ENCODE results near the gene MEIKIN.
"Not testable (repeated sequence)": the region's sequence is repeated elsewhere in the genome, so short reads cannot be mapped to it uniquely, and the experiment has no call there.

MEIKIN gene

GRCh38 chr5:131879705-131880104 is 65.8 kb downstream of the MEIKIN start:
- Histone ChIP-seq H4K20me1 (ENCODE audit: insufficient read depth, low read length) (no peaks in the 10 kb centered on the region), H3K4me3 (ENCODE audit: low read length) (no peak overlapping the region), H3K36me3 (replicated peaks; ENCODE audit: low read depth, low read length) (no peaks in the 10 kb centered on the region), H3K4me2 (ENCODE audit: low read length) (no peak overlapping the region), H3K27ac (ENCODE audit: low read length) (no peak overlapping the region), H3K9ac (ENCODE audit: low read length) (no peak overlapping the region), H3K4me1 (ENCODE audit: low read length) (no peaks in the 10 kb centered on the region), H3K79me2 (ENCODE audit: low read length) (no peaks in the 10 kb centered on the region), H2AFZ (ENCODE audit: low read depth, low read length) (no peak overlapping the region), H3K9me3 (ENCODE audit: insufficient read depth, low read length) (no peaks in the 10 kb centered on the region), H3K27me3 (ENCODE audit: low read depth, low read length) (no peaks in the 10 kb centered on the region)
- no peak for TF ChIP-seq CTCF (IDR thresholded peaks at IDR 0.05; ENCODE audit: low read depth, low read length)
- TF ChIP-seq EZH2phosphoT487 (IDR thresholded peaks at IDR 0.05; ENCODE audit: low read depth): no peak

- no peaks in the 10 kb centered on the region for H4K20me1 ChIP-seq (ENCODE audit: insufficient read depth, low read length)
- TF ChIP-seq EZH2phosphoT487 (IDR thresholded peaks at IDR 0.05; ENCODE audit: low read depth) (no peak), CTCF (IDR thresholded peaks at IDR 0.05; ENCODE audit: low read depth, low read length) (no peak)
- H3K4me2 ChIP-seq (ENCODE audit: low read length): no peak overlapping the region
- no peak overlapping the region for H3K4me3 ChIP-seq (ENCODE audit: low read length)
- no peaks in the 10 kb centered on the region for H3K36me3 ChIP-seq (replicated peaks; ENCODE audit: low read depth, low read length)
- no peaks in the 10 kb centered on the region for H3K4me1 ChIP-seq (ENCODE audit: low read length)
- H2AFZ ChIP-seq (ENCODE audit: low read depth, low read length): no peak overlapping the region
- H3K27me3 ChIP-seq (ENCODE audit: low read depth, low read length): no peaks in the 10 kb centered on the region
- H3K27ac ChIP-seq (ENCODE audit: low read length): no peak overlapping the region
- no peak overlapping the region for H3K9ac ChIP-seq (ENCODE audit: low read length)
- H3K79me2 ChIP-seq (ENCODE audit: low read length): no peaks in the 10 kb centered on the region
- no peaks in the 10 kb centered on the region for H3K9me3 ChIP-seq (ENCODE audit: insufficient read depth, low read length)
Measured at GRCh38 chr5:131877873-131878272, 67.6 kb downstream of the MEIKIN start.

DNA sequence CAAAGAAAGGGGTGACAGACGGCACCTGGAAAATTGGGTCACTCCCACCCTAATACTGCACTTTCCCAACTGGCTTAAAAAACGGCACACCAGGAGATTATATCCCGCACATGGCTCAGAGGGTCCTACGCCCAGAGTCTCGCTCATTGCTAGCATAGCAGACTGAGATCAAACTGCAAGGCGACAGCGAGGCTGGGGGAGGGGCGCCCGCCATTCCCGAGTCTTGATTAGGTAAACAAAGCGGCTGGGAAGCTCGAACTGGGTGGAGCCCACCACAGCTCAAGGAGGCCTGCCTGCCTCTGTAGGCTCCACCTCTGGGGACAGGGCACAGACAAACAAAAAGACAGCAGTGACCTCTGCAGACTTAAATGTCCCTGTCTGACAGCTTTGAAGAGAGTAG is 74.2 kb downstream of the MEIKIN start:
- not testable (repeated sequence) for H3K36me3 ChIP-seq (replicated peaks; ENCODE audit: low read depth, low read length); H3K9me3 ChIP-seq (ENCODE audit: insufficient read depth, low read length); H3K9ac ChIP-seq (ENCODE audit: low read length); H3K4me2 ChIP-seq (ENCODE audit: low read length); H2AFZ ChIP-seq (ENCODE audit: low read depth, low read length); H3K4me1 ChIP-seq (ENCODE audit: low read length); H4K20me1 ChIP-seq (ENCODE audit: insufficient read depth, low read length); H3K27ac ChIP-seq (ENCODE audit: low read length); H3K27me3 ChIP-seq (ENCODE audit: low read depth, low read length); H3K4me3 ChIP-seq (ENCODE audit: low read length); H3K79me2 ChIP-seq (ENCODE audit: low read length)

DNA sequence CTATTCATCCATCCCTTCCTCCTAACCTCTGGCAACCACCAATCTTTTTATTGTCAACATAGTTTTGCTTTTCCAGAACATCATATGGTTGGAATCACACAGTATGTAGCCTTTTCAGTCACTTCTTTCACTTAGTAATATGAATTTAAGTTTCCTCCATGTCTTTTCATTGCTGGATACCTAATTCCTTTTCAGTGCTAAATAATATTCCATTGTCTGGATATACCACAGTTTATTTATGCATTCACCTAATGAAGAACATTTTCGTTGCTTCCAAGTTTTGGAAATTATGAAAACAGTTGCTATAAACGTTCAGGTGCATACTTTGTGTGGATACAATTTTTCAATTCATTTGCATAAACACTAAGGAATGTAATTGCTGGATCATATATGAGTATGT is 77.9 kb downstream of the MEIKIN start:
- Histone ChIP-seq H4K20me1 (ENCODE audit: insufficient read depth, low read length) (no peaks in the 10 kb centered on the region), H3K9me3 (ENCODE audit: insufficient read depth, low read length) (peaks cover 6% of the 10 kb centered on the region), H3K9ac (ENCODE audit: low read length) (no peak overlapping the region), H3K79me2 (ENCODE audit: low read length) (no peaks in the 10 kb centered on the region), H3K27ac (ENCODE audit: low read length) (no peak overlapping the region), H3K36me3 (replicated peaks; ENCODE audit: low read depth, low read length) (no peaks in the 10 kb centered on the region), H3K4me2 (ENCODE audit: low read length) (no peak overlapping the region), H3K27me3 (ENCODE audit: low read depth, low read length) (no peaks in the 10 kb centered on the region), H3K4me1 (ENCODE audit: low read length) (no peaks in the 10 kb centered on the region), H2AFZ (ENCODE audit: low read depth, low read length) (no peak overlapping the region), H3K4me3 (ENCODE audit: low read length) (no peak overlapping the region)
- TF ChIP-seq CTCF (IDR thresholded peaks at IDR 0.05; ENCODE audit: low read depth, low read length): no peak
- no peak for TF ChIP-seq EZH2phosphoT487 (IDR thresholded peaks at IDR 0.05; ENCODE audit: low read depth)

- Histone ChIP-seq H3K9me3 (ENCODE audit: insufficient read depth, low read length) (peaks cover 6% of the 10 kb centered on the region), H3K79me2 (ENCODE audit: low read length) (no peaks in the 10 kb centered on the region), H3K27ac (ENCODE audit: low read length) (no peak overlapping the region), H3K9ac (ENCODE audit: low read length) (no peak overlapping the region), H2AFZ (ENCODE audit: low read depth, low read length) (no peak overlapping the region), H3K27me3 (ENCODE audit: low read depth, low read length) (no peaks in the 10 kb centered on the region), H4K20me1 (ENCODE audit: insufficient read depth, low read length) (no peaks in the 10 kb centered on the region), H3K4me3 (ENCODE audit: low read length) (no peak overlapping the region), H3K4me2 (ENCODE audit: low read length) (no peak overlapping the region), H3K36me3 (replicated peaks; ENCODE audit: low read depth, low read length) (no peaks in the 10 kb centered on the region), H3K4me1 (ENCODE audit: low read length) (no peaks in the 10 kb centered on the region)
- TF ChIP-seq EZH2phosphoT487 (IDR thresholded peaks at IDR 0.05; ENCODE audit: low read depth) (no peak), CTCF (IDR thresholded peaks at IDR 0.05; ENCODE audit: low read depth, low read length) (no peak)
Measured at GRCh38 chr5:131863700-131864099, 81.8 kb downstream of the MEIKIN start.
